Inflammatory macrophage treated with lipopolysaccharide for 4 hours (primary cell): ENCODE data around the gene INTU.

Experiments used
- DNase-seq: peaks from one replicate; pipeline ENCODE4 v3.0.0-alpha.2; 2020

The INTU gene

GRCh38 chr4:127756906-127757305 is 124.1 kb downstream of the INTU start:
- DNase-seq, result no peak

- no peak for DNase-seq
Measured at GRCh38 chr4:127759228-127759820, 126.6 kb downstream of the INTU start.

- DNase-seq, result no peak
Measured at GRCh38 chr4:127759893-127760292, 127.1 kb downstream of the INTU start.

DNA sequence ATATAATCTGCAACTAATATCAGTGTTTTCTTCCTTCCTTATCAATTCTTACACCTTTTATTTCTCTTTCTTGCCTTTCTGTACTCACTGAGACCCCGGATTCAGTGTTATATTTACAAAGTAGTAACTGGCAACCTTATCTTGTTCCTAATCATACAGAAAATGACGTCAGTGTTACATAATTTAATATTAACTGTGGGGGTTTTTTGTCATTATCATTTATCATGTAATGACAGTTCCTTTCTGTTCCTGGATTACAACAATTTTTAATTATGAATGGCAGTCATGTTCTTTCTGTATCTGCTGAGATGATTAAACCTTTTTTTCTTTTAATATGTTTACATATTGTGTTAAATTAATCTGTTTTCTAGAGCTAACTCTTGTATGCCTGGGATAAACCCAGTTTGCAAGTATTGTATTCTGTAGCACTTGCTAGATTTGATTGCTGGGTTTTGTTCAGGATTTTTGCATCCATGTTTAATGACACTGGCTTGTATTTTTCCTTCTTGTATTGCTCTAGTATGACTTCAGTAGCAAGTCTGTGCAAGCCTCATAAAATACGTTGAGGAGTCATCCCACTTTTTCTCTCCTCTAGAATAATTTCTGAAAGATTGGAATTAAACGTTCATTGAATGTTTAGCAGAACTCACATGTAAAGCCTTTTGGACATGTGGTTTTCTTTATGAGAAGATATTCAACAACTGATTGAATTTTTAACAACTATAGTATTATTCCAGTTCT is 138.9 kb downstream of the INTU start:
- no peak for DNase-seq

- no peak for DNase-seq
Measured at GRCh38 chr4:127772769-127773671, 140.3 kb downstream of the INTU start.

- no peak for DNase-seq
Measured at GRCh38 chr4:127775843-127776242, 143.1 kb downstream of the INTU start.
